Activated CD8-positive, alpha-beta memory T cell treated with anti-CD3 and anti-CD28 coated beads for 36 hours (primary cell): ENCODE data around the gene VEGFA. TPM values are rescaled to one million over a fixed set of nuclear protein-coding genes. Genes with fewer than 3 reads are reported as not detected.

ENCODE experiments used
- CTCF ChIA-PET: fragments of 350-600 bp; sonication (Branson Sonifier 250); formaldehyde crosslinking; loops from one replicate; lab custom pipeline; 2021; ENCODE audit warnings: antibody characterized with exemption; lab: Charles Lee
- POLR2A ChIA-PET: fragments of 350-600 bp; sonication (Branson Sonifier 250); formaldehyde crosslinking; loops from one replicate; lab custom pipeline; 2021; ENCODE audit warnings: antibody characterized with exemption; lab: Charles Lee
- total RNA-seq, 2 experiments: library from RNA; stranded (reverse); gene quantifications; one replicate each; pipeline ENCODE4 v1.2.3, GENCODE V29; 2021

VEGFA gene
- total RNA-seq, 2 experiments from 2014 or later, result 45.9 to 47.2 TPM

DNA sequence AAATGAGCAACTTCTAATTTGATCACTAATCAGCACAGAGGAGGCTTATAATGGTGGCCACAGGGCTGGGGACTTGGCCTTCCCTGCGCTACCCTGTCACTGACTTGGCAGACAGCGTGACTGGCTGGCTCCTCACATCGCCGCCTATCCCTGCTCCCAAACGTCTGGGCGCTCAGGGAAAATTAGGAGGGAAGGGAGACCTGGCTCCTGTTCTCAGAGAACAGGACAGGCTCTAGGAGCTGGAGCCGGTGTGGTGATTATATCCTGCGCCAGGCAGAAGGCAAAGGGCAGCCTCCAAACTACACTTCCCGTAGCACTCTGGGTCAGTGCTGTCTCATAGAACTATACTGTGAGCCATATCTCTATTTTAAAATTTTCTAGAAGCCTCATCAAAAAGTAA, 53.4 kb downstream of the VEGFA start:
- CTCF ChIA-PET, result no interaction called here
- POLR2A ChIA-PET, result no interaction called here

DNA sequence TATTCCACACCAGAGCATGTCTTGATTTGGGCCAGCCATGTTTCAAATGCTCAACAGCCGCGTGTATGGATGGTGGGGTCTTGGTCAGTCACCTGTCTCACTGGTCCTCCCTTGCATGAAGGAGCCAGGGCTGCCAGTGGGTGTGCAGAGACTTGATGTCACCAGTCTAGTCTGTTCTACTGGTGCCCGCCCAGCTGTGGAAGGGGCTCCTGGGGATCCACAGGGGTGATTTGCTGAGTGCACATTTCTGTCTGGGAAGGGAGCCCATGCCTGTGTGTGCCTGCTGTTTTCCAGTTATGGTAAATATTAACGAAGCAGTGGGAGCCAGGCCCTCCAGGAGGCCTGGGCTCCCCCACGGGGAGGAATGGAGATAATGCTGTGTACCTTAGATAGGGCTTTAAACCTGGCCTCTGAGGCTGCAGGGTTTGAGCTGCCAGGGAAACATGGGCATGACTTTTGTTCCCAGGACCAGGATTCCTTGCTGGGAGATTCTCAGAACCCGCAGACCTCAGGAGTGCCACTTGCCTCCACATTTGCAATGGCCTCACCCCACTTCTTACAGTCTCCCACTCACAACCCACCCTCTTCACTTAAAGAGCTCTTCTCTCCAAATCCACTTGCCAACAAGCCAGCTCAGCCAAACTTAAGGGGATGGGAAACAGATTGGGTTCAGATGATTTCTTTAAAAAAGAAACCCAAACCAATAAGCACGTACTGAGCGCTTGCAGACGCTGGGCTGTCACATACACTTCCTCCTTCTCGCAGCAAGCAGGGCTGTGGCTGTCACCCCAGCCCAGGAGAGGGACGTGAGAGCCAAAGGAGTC, 54.1 kb downstream of the VEGFA start:
- ChIA-PET POLR2A (no interaction called here), CTCF (no interaction called here)

DNA sequence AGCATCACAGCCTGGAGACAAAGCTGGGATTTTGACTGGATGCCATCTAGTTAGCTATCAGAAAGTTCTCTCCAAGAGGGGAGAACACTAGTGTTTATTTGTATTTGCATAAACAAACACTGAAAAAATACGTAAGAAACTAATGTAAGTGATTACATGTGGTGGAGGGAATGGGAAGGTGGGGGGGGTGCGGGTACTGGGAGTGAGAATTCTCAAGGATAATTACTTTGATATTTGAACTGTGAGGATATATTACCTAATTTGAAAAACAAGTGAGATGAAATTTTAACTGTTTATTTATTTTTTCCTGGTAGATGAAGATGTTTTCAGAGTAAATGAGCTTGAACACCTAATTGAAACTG, 54.7 kb downstream of the VEGFA start:
- CTCF ChIA-PET, result no interaction called here
- POLR2A ChIA-PET, result no interaction called here

- ChIA-PET CTCF (no interaction called here), POLR2A (no interaction called here)
Observed at GRCh38 chr6:43825187-43826115, 55.4 kb downstream of the VEGFA start.

DNA sequence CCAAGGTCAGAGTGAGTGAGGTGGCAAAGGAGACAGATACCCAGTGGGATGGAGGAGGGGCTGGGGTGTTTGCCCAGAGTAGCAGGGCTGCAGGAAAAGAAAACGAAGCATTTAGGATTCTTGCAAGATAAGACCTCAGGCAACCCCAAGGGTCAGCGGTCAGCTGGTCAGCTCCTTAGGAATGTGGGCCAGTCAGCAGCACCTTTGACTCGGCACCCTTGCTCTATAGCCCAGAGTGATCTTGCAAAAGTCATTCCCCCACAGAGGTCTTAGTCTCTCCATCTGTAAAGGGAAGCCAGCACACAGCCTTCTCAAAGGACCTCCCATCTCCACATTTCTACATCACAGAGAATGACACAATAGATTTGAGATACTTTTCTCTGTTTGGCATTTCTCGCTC, 56.7 kb downstream of the VEGFA start:
- ChIA-PET CTCF (no interaction called here), POLR2A (no interaction called here)

GRCh38 chr6:43827898-43828297, 57.9 kb downstream of the VEGFA start:
- CTCF ChIA-PET, result no interaction called here
- POLR2A ChIA-PET, result no interaction called here

GRCh38 chr6:43828711-43829110, 58.7 kb downstream of the VEGFA start:
- CTCF ChIA-PET, result no interaction called here
- POLR2A ChIA-PET, result no interaction called here

DNA sequence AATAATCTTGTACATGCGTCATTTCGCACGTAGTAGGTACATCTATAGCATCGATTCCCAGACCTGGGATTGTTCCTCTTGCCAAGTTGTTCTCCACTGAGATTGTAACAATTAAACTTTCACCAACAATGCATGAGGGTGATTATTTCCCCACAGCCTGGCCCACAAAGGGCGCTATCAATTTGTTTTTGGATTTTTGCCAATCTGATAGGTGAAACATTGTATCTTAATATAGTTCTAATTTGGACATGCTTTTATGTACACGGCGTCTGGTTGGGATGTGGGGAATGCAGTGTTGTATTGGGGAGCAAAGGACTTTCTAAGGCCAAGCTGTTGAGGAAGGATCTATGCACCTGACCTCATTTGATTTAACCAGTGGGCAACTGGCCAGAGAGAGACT, 59.5 kb downstream of the VEGFA start:
- ChIA-PET CTCF (no interaction called here), POLR2A (no interaction called here)

DNA sequence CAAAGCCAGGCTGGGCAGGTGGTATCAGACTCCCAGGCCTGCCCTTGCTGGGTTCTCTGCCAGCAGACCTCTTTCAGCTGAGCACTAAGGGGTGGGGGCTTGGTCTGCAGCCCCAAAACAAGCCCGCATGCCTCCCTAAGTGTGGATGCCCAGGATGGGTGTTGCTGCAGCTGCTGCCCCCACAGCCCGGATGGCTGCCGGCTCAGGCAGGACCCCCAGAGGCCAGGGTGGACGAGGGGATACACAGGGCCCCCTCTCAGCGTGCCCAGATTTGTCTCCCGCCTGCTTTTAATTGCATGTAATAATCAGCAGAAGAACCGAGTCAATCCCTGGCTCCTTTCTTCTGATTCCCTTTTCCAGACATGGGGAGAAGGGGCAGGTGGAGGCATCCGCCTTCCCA, 60.8 kb downstream of the VEGFA start:
- ChIA-PET CTCF (no interaction called here), POLR2A (no interaction called here)

DNA sequence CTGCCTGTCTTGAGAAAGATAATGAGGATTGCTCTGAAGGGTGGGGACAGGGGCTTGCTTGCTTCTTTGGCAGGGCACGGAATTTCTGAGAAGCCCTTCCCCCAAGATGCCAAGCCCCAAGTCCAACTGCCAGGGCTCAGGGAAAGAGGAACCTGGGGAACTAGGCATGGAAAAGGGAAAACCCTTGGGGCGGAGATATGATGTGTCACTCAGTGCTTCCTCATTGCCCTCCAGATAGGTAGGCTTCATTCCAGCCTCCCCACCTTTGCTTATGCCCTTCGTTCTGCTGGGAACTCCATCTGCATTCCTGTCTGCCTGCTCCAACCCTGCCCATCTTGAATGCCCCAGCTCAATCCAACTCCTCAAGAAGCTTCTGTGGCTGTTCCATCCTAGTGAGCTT, 61.2 kb downstream of the VEGFA start:
- POLR2A ChIA-PET, result no interaction called here
- CTCF ChIA-PET, result no interaction called here

DNA sequence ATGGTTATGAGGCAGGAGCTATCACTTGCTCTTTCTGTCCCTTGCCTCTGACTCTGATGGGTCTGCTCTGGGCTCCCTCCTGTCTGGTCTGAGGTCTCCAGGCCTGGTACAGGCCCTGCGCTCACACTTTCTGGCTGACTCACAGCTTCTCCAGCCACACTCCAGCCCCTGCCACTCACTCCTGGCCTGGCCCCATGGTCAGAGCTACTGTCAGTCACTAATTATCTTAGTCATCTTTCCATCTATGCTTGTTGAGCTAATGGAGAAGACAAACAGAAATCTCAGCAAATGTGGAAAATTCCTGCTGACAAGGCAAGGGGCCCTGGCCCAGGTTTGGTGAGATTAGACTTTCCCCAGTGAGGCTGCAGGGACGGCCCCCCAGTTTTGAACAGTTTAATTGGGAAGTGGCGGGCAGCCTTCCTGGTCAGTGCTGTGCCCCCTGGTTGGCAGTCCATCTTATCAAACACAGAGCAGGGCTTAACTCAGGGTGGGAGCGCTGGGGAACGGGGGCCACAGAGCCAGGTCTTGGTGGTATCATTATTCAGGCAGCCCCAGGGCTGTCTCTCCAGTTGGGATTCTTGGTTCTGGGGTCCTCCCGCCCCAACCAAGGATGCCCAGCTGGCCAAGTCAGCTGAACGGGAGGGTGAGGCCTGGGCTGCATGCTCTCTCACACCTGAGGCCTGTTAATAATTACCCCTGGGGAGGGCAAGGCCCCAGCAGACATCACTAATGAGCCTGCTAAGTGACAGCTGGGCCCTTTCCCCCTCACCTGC, 63.4 kb downstream of the VEGFA start:
- CTCF ChIA-PET, result interaction anchor here (0.7 kb wide), 1 partner anchor 246 kb away, joined by 3 read pairs; no protein-coding TSS in a partner anchor
- POLR2A ChIA-PET, result no interaction called here

DNA sequence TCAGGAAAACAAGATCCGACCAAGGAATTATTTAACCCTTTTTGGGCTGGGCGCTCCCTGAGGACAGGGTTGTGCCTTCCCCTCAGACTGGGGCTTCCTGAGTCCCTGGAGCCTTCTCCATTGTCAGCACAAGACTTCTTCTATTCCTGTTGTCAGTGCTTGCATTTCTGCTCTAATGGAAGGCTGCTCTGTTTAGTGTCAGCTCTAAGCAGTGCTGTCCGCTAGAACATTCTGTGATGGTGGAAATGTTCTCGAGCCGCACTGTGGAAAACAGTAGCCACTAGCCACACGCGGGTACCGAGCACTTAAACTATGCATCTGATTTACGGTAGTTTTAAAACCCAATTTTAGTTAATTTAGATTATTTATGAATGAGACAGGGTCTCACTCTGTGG, 64.0 kb downstream of the VEGFA start:
- CTCF ChIA-PET, result no interaction called here
- POLR2A ChIA-PET, result no interaction called here

DNA sequence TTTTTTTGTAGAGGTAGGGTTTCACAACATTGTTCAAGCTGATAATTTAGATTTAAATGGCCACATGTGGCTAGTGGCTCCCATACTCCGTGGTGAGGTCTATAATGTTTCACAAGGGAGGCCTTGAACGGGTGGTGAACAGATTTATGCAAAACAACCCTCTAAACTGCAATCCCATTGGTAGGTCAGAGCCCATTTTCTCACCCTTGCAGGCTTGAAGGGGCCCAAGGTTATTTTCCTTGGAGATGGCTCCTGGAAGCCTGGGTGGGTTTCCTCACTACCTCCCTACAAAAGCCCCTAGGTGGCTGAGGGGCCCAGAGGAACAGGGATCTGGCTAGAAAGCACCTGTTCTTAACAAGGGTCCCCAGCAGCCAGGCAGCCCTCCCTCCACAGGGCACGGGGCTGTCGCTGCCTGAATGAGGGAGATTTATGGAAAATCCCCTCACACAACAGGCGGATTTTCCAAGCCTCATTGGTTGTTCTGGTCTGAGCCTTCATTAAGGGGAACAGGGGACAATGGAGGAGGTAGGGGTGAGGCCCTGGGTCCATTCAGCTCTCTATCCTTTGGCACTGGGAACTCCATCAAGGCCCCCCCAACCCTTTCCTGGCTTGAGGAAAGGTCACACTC, 64.6 kb downstream of the VEGFA start:
- ChIA-PET POLR2A (no interaction called here), CTCF (no interaction called here)

DNA sequence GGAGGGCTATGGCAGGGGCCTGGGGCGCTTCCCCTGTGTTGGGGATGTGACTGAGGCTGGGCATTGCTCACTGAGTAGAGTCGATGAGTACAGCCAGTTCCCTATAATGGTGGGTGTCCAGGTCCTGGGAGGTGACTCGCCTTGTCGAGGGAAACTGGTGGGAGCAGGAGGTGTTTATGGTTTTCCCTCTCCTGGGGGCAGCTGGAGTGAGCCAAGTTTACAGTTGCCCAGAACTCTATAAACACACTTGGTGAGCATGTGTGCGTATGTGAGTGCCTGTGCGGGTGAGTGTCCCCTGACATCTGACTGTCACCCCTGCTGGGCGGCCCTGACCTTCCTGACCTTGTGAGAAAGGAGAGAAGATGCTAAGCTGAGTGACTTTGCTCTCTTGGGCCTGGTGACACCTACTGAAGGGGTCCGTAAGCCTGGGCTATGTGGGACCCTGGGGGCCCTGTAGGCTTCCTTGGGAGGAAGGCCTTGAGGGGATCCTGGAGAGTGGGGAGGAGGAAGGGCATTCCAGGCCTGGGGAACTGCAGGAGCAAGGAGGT, 65.9 kb downstream of the VEGFA start:
- POLR2A ChIA-PET, result no interaction called here
- CTCF ChIA-PET, result no interaction called here

Other genes starting within 250 kb of the VEGFA start
- 100 to 1,000 TPM; 122 to 126 TPM for gene XPO5, start 194.2 kb upstream of the VEGFA start, total RNA-seq
- 10 to 100 TPM; 35.3 to 37.0 TPM for gene POLH, start 194.0 kb upstream of the VEGFA start, total RNA-seq
- gene GTPBP2, start 140.9 kb upstream of the VEGFA start, total RNA-seq, result 10 to 100 TPM; 47.9 to 48.6 TPM
- 10 to 100 TPM; 25.0 to 27.5 TPM for gene MAD2L1BP, start 134.4 kb upstream of the VEGFA start, total RNA-seq
- gene RSPH9, start 125.2 kb upstream of the VEGFA start, total RNA-seq, result not detected
- 10 to 100 TPM; 55.0 to 60.7 TPM for gene MRPS18A, start 82.4 kb upstream of the VEGFA start, total RNA-seq